Uterus (tissue), 2 donors: Measurements from ENCODE around the gene ADGRD1.

Source experiments
- POLR2A ChIP-seq, 2 donors: fragments of 450-650 bp; IDR thresholded peaks; one replicate each; pipeline ENCODE4 v1.6.1; 2016; ENCODE audit warnings: antibody characterized with exemption in 2 of 2, mild to moderate bottlenecking in 1 of 2, moderate library complexity in 1 of 2
- TF ChIP-seq, protein P1 (sequence below), 4 experiments: fragments of 200-600 bp in 2 of 4; fragments of 450-650 bp in 2 of 4; sonication (generic) in 2 of 4; IDR thresholded peaks; one replicate each; pipeline ENCODE4 v1.5.1; 2016 to 2019; ENCODE audit warnings: antibody characterized with exemption in 4 of 4, mild to moderate bottlenecking in 2 of 4, moderate library complexity in 1 of 4

DNA sequence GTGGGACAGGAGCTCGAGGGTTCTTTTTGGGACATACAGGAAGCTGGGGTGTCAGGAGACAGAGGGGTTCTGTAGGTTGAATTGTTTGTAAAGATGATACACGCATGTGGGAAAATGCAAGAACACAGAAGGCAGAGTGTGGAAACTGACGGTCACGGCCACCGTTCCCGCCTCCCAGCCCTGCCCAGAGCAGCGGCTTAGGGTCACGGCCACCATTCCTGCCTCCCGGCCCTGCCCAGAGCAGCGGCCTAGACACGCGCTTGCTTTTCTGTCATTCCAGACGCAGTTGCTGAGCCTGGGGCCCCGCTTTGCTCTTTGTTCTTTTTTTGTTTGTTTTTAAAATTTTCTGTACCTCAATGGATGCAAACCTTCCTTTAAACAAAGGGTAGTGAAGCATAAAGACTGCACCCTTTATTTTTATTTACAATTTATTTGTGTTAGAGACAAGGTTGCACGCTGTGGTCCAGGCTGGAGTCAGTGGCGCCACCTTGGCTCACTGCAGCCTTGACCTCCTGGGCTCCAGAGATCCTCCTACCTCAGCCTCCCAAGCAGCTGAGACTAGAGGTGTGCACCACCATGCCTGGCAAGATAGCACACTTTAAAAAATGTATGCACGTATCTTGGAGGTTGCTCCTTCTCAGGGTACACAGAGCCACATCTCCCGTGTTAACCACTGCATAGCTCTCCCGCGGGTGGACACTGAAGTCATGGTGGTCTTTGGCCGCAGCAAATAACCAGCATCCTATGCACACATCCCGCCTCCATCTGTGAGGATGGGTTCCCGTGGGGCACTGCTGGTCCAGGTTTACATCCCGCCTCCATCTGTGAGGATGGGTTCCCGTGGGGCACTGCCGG lies 142.3 kb downstream of the ADGRD1 start:
- TF ChIP-seq, protein P1, sequence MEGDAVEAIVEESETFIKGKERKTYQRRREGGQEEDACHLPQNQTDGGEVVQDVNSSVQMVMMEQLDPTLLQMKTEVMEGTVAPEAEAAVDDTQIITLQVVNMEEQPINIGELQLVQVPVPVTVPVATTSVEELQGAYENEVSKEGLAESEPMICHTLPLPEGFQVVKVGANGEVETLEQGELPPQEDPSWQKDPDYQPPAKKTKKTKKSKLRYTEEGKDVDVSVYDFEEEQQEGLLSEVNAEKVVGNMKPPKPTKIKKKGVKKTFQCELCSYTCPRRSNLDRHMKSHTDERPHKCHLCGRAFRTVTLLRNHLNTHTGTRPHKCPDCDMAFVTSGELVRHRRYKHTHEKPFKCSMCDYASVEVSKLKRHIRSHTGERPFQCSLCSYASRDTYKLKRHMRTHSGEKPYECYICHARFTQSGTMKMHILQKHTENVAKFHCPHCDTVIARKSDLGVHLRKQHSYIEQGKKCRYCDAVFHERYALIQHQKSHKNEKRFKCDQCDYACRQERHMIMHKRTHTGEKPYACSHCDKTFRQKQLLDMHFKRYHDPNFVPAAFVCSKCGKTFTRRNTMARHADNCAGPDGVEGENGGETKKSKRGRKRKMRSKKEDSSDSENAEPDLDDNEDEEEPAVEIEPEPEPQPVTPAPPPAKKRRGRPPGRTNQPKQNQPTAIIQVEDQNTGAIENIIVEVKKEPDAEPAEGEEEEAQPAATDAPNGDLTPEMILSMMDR (IDR thresholded peaks at IDR 0.05) = no peak
- TF ChIP-seq POLR2A (IDR thresholded peaks at IDR 0.05) = no peak
